ENCODE data around the gene IDUA. TPM values are rescaled to one million over a fixed set of nuclear protein-coding genes. Genes with fewer than 3 reads are reported as not detected.

Gene IDUA
- total RNA-seq, 4 donors from 2014 or later, result 23.9 to 79.4 (median 52.9) TPM

DNA sequence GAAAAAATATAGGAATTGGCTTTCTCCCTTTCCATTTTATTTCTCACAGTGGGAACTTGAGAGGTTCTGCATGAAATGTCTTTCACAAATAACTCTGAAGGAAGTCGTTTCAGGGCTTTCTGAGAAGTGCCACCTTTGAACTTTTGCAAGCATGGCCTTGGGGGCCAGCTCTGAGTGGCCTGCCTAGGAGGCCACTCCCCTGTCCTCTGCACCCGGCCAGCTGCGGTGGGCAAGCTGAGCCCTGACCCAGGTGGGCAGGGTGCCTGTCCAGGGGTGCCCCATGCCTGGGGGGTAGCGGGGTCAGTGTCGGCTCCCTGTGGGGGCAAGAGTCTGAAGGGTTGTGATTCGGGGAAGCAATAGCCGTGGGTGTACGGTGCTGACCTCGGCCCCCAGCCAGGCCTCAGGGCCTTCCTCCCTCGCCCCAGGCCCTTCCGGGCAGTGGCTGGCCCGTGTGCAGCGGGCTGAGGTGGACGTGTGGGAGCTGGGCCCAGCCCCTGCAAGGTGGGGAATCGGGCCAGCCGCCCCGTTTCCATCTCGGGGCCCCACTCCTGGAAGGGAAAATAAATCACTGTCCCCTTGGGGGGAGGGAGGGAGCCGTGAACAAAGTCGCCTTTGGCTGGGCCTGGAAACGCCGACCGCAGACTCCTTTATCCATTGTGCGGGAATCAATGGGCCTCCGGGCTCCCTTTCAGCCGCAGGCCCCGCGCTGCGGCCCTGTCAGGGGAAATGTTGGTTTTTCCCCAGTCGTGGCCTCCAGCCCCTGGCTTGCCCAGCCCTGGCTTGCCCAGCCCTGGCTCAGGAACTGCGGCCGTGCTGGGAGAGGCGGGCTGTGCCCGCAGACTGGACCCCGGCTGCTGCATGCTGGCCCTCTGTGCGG is 27.7 kb downstream of the IDUA start:
- 54 to 57% methylated on average over 31 to 34 of the region's 36 CpGs for WGBS, 2 donors
- H3K36me3 ChIP-seq, result no peaks in the 10 kb centered on the region
- no peaks in the 10 kb centered on the region for H3K27me3 ChIP-seq
- peak overlapping the region in 2 of 4 donors; percentile 34 to 47 for H3K27ac ChIP-seq
- no peak for DNase-seq (ENCODE audit: low spot score in 2 of 2)
- no peak overlapping the region for H3K4me3 ChIP-seq
- H3K9me3 ChIP-seq, result no peaks in the 10 kb centered on the region
- peak in 1 of 2 donors; percentile 64 for TF ChIP-seq EP300 (IDR thresholded peaks at IDR 0.05)
- TF ChIP-seq, protein P1, sequence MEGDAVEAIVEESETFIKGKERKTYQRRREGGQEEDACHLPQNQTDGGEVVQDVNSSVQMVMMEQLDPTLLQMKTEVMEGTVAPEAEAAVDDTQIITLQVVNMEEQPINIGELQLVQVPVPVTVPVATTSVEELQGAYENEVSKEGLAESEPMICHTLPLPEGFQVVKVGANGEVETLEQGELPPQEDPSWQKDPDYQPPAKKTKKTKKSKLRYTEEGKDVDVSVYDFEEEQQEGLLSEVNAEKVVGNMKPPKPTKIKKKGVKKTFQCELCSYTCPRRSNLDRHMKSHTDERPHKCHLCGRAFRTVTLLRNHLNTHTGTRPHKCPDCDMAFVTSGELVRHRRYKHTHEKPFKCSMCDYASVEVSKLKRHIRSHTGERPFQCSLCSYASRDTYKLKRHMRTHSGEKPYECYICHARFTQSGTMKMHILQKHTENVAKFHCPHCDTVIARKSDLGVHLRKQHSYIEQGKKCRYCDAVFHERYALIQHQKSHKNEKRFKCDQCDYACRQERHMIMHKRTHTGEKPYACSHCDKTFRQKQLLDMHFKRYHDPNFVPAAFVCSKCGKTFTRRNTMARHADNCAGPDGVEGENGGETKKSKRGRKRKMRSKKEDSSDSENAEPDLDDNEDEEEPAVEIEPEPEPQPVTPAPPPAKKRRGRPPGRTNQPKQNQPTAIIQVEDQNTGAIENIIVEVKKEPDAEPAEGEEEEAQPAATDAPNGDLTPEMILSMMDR (IDR thresholded peaks at IDR 0.05), result no peak
- H3K4me1 ChIP-seq, result peaks cover 0 to 90% (median 42%) of the 10 kb centered on the region in 4 donors

DNA sequence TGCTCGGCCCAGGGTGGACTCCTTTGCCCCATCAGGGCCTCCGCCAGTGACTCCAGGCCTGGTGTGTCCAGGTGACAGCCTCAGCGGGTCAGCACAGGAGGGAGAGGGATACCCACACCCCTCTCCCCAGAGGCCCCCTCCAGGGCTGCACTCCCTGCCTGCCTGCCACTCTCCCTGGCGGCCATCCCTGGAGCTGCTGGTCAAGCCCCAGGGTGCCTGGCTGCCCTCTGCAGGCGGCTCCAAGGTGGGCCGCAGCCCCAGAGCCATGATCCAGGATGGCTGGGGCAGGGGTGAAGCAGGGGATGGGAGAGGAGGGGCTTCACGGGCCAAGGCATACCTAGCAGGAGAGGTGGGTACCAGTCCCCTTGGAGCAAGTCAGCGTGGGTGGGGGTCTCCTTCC is 28.3 kb downstream of the IDUA start:
- Histone ChIP-seq H3K4me3 (no peak overlapping the region), H3K27me3 (no peaks in the 10 kb centered on the region), H3K9me3 (no peaks in the 10 kb centered on the region), H3K36me3 (no peaks in the 10 kb centered on the region), H3K27ac (peak overlapping the region in 2 of 4 donors; percentile 10 to 47), H3K4me1 (peaks cover 0 to 88% (median 37%) of the 10 kb centered on the region in 4 donors)
- 30 to 78% methylated on average over 4 to 5 of the region's 8 CpGs for WGBS, 2 donors
- DNase-seq (ENCODE audit: low spot score in 2 of 2), result no peak
- TF ChIP-seq, protein P1 (IDR thresholded peaks at IDR 0.05), result peak in 1 of 5 experiments; percentile 13
- TF ChIP-seq POLR2A (IDR thresholded peaks at IDR 0.05), result no peak

DNA sequence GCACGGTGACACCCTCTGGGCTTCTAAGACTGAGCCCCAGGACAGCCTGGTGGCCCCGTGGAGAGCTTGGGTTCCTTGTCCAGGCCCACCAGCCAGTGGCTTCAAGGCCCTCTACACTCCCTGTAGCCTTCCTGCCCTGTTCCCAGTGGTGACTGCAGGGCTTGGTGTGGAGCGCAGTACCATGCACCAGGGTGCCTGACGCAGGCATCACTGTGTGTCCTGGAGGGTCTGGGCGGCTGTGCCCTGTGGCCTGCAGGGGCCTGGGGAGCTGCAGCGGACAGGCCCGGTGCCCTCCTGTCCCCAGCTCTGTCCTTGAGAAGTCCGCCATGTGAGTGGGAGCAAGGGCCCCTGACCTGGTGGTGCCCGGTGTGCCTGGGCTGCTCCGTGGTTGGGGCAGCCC is 28.9 kb downstream of the IDUA start:
- Histone ChIP-seq H3K27me3 (no peaks in the 10 kb centered on the region), H3K9me3 (no peaks in the 10 kb centered on the region), H3K4me3 (no peak overlapping the region), H3K4me1 (peaks cover 0 to 83% (median 32%) of the 10 kb centered on the region in 4 donors), H3K27ac (no peak overlapping the region), H3K36me3 (no peaks in the 10 kb centered on the region)
- TF ChIP-seq EP300 (IDR thresholded peaks at IDR 0.05) (no peak), POLR2A (IDR thresholded peaks at IDR 0.05) (no peak)
- TF ChIP-seq, protein P1 (IDR thresholded peaks at IDR 0.05), result no peak
- WGBS, 2 donors, result 74 to 80% methylated on average over 4 to 10 of the region's 10 CpGs
- no peak for DNase-seq (ENCODE audit: low spot score in 2 of 2)

DNA sequence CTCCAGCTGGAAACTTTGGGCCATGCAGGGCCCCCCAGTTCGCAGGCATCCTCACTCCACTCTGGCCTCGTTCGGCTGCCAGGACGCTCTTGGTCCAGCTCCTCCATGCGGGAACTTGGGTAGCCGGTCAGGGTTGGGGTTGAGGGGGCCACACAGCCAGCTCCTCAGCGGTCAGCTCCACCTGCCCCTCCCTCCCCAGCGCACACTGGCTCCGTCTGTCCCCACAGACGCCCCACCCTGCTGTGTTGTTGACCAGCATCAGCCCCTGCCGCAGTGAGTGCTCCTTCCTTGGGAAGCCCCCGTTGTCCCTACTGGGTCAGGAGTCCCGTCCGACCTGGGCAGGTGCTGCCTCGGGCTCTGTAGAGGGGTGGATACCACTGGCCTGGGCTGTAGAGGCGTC is 30.4 kb downstream of the IDUA start:
- TF ChIP-seq POLR2A (IDR thresholded peaks at IDR 0.05) (no peak), EP300 (IDR thresholded peaks at IDR 0.05) (no peak)
- TF ChIP-seq, protein P1 (IDR thresholded peaks at IDR 0.05), result no peak
- Histone ChIP-seq H3K4me1 (peaks cover 0 to 76% (median 29%) of the 10 kb centered on the region in 4 donors), H3K27me3 (no peaks in the 10 kb centered on the region), H3K36me3 (peaks cover 0 to 3% (median 0%) of the 10 kb centered on the region in 3 donors), H3K27ac (no peak overlapping the region), H3K9me3 (no peaks in the 10 kb centered on the region), H3K4me3 (no peak overlapping the region)
- no peak for DNase-seq (ENCODE audit: low spot score in 2 of 2)
- WGBS, 2 donors, result 88 to 89% methylated on average over 15 to 16 of the region's 16 CpGs

DNA sequence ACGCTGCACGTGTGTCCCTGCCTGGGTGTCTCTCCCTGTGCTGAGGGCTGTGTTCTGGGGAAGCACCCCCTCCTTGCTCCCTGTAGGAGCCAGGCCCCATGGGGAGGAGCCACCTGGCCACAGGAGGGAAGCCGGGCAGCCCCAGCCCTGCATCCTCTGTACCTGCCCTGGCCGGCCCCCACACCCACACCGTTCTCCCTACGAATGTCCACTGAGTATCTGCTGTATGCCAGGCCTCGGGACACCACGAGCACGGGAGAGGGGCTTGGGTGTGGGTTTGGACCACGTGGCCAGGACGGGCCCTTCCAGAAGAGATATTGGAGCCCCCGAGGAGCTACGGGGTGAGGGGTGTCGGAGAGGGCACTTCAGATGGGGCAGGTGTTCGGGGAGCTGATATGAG is 30.9 kb downstream of the IDUA start:
- TF ChIP-seq, protein P1 (IDR thresholded peaks at IDR 0.05), result no peak
- no peak for TF ChIP-seq EP300 (IDR thresholded peaks at IDR 0.05)
- no peak for TF ChIP-seq POLR2A (IDR thresholded peaks at IDR 0.05)
- no peak overlapping the region for H3K4me3 ChIP-seq
- H3K36me3 ChIP-seq, result peaks cover 0 to 8% (median 0%) of the 10 kb centered on the region in 3 donors
- H3K9me3 ChIP-seq, result no peaks in the 10 kb centered on the region
- no peak for DNase-seq (ENCODE audit: low spot score in 2 of 2)
- 87 to 88% methylated on average over 13 to 15 of the region's 15 CpGs for WGBS, 2 donors
- no peak overlapping the region for H3K27ac ChIP-seq
- no peaks in the 10 kb centered on the region for H3K27me3 ChIP-seq
- peaks cover 0 to 71% (median 26%) of the 10 kb centered on the region in 4 donors for H3K4me1 ChIP-seq

Data from tibial nerve (tissue), 4 donors.